Vein endothelial cell (primary cell): ENCODE results near the gene TRIP12. TPM values are rescaled to one million over a fixed set of nuclear protein-coding genes. Genes with fewer than 3 reads are reported as not detected.

Experiments used
- small RNA-seq: library from RNA; depleted of rRNA; stranded (forward); fragments of <200 nt; gene quantifications from one replicate; pipeline ENCODE3, GENCODE V24; 2012
- total RNA-seq: library from RNA; depleted of rRNA; stranded (reverse); fragments of >200 nt; gene quantifications from 2 replicates; pipeline ENCODE4 v1.2.3, GENCODE V29; 2012

The TRIP12 gene
- 261 and 287 TPM in 2 replicates for total RNA-seq

GRCh38 chr2:229921892-229922448 lies at the start of gene TRIP12:
TSS of gene TRIP12 (minus strand) at chr2:229922009. CDS start at chr2:229880079, 41,930 bp downstream.

GRCh38 chr2:229922449-229923386 lies 909 bp upstream of the TRIP12 start, which contains the start of gene FBXO36:
TSS of gene FBXO36 (plus strand) at chr2:229922503. CDS start at chr2:229922514, 11 bp downstream.

GRCh38 chr2:229714080-229714735 lies 207.6 kb downstream of the TRIP12 start, which contains the start of gene DNER:
TSS of gene DNER (minus strand) at chr2:229714555. CDS start at chr2:229714423, 132 bp downstream.

Small RNAs within 50 kb of the gene (small RNA-seq; reads per million reads assigned to genes)
- gene RNU6-613P, result not detected
- not detected for gene RNU6-964P

Other genes with a start within 250 kb of the TRIP12 start
- 0.33 and 0.67 TPM in 2 replicates for gene DNER, start 207.5 kb downstream of the TRIP12 start, total RNA-seq
- 2.4 and 2.6 TPM in 2 replicates for gene FBXO36, start 494 bp upstream of the TRIP12 start, total RNA-seq
- gene SLC16A14, start 146.9 kb upstream of the TRIP12 start, total RNA-seq, result under 0.01 and 0.10 TPM in 2 replicates